8988T (cell line): ENCODE data around the gene SREBF2.
"Not testable (repeated sequence)": the region's sequence is repeated elsewhere in the genome, so short reads cannot be mapped to it uniquely, and the experiment has no call there.

Experiments
- DNase-seq: peaks from one replicate; pipeline ENCODE4 v3.0.0; 2011

Gene SREBF2

GRCh38 chr22:41821471-41822316 is 11.2 kb upstream of the SREBF2 start:
- no peak for DNase-seq

DNA sequence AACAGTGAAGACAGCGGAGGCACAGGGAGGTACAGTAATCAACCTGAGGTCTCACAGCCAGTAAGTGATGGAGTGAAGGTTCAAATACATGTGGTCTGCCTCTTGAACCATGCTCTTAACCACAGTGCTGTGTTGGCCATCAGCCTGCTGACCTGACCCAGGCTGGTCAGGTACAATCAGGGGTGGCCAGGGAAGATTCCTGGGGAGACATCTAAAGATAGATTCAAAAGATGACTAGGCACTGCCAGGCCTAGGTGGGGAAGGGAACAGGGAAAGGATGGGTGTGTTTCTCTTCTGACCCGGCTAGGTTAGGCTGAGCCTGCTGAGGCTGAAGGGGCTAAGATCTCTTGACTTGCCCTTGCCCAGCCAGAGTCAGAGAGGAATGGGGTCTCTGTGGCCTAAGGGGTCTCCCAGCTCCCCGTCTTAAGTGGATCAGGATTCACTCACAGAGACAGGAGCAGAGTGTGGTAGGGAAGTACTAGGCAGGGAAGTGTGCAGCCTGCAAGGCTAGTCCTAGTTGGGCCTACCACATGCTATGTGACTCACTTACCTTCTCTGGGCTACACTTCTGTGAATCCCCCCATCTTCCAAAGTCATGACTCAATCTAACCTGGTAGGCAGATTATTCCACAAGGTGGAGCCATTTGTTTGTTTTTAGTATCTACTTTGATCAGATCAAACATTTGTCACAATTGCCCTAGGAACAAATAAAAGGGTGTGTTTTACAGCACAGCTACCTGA is 10.4 kb upstream of the SREBF2 start:
- DNase-seq, result peak; percentile 37

DNA sequence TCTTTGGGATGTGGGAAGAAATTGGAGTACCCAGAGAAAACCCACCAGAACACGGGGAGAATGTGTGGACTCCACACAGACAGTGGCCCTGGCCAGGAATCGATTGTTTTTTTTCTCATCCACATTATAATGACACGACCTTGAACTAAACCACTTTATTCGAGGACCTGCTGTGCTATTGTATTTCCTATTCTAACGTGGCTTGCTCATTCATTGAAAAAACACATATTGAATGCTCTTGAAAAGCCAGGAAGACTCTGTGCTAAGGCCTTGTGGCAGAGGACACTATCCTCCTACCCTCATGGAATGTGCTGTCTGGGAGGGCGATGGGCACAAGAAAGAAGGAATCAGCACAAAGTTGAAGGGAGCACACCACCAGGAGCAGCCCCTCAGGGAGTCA is 9.1 kb upstream of the SREBF2 start:
- no peak for DNase-seq

GRCh38 chr22:41825376-41825775 is 7.5 kb upstream of the SREBF2 start:
- no peak for DNase-seq

GRCh38 chr22:41826021-41826420 is 6.9 kb upstream of the SREBF2 start:
- no peak for DNase-seq

DNA sequence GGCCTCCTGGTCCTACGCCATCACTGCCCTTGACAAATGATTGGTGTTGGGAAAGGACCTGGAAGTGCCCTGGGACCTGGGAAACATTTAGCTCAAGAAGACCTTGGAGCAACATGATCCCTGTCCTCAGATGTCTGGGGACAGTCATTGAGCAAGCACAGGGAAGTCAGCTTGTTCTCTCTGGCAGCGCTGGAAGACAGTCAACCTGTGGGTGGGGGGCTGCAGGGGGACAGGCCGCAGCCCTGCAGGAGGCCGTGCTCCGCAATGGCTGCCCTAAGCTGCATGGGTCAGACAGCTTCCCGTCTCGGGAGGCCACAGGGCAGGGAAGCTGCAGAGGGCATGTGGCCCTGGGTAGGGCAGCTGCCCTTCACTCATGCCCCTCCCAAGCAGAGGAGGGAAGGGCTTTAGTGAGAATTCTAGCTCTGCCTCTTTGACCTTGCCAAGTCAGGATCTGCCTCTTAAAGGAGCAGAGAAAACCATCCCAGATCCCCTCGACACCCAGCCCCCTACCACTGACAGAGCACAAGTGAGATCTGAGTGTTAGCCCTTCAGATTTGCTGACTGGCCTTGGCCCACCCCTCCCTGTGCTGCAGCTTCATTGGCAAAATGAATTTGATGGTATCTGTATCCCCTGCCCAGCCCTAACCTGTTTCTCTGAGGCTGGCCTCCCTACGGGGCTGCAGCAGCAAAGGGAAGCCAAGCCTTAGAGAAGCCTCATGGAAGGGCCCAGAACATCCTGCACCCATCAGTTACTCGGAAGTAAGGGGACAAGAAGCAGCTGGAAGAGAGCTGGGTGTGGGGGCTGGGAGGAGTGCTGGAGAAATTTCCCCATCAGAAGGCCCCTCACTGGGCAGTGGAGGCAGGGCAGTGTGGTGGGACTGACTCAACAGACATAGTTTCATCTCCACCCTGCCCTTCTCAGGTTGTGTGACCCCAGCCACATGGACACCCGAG is 6.2 kb upstream of the SREBF2 start:
- no peak for DNase-seq

DNA sequence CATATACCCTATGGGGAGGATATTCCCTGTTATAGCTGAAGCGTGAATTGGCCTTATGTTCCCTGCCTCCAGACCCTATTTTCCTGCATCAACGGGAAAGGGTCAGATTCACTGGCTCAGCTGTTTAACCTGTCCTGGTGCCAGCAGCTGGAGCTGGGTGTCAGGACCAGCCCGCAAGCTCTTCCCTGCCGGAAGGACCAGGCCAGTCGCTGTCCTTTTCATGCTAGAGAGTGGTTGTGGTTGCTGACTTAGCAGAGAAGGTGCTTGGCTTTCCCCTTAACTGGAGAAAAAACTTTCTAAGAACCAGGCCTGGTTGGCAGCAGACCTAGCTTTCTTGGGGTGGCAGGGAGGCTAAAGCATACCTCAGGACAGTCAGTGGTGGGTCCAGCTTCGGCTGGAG is 5.2 kb upstream of the SREBF2 start:
- DNase-seq, result no peak

GRCh38 chr22:41828516-41828915 is 4.4 kb upstream of the SREBF2 start:
- no peak for DNase-seq

DNA sequence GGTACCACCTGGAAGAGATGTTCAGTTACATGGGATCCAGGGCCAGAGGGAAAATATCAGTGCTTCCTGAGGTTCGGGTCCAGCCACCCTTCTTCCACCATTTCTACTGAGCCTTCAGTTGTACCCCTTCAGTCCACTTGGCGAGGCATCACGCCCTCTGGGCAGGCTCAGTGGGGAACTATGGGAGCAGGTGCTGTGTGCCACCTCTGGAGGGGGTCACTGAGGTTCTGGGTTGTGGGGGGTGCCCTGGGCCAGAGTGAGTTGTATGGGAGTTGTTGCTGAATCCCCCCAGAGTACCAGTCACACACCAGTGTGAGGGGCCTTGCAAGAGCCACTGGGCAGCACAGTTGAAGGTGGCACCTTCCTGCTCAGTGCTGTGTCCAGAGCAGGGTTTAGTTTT is 2.7 kb upstream of the SREBF2 start:
- DNase-seq, result no peak

DNA sequence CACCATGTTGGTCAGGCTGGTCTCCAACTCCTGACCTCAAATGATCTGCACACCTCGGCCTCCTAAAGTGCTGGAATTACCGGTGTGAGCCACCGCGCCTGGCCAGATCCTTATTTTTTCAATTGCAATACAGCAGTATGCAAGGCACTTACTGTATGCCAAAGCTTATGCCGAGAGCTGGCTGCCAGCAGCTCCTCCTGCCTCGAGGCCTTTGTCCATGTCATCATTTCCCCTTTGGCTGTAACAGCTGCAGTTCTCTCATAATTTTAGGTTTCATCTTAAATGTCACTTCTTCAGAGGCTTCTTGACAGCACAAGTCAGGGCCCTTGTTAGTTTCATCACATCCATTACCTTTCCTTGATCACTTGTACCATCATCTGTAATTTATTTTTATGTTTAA is 1.5 kb upstream of the SREBF2 start:
- DNase-seq, result no peak

DNA sequence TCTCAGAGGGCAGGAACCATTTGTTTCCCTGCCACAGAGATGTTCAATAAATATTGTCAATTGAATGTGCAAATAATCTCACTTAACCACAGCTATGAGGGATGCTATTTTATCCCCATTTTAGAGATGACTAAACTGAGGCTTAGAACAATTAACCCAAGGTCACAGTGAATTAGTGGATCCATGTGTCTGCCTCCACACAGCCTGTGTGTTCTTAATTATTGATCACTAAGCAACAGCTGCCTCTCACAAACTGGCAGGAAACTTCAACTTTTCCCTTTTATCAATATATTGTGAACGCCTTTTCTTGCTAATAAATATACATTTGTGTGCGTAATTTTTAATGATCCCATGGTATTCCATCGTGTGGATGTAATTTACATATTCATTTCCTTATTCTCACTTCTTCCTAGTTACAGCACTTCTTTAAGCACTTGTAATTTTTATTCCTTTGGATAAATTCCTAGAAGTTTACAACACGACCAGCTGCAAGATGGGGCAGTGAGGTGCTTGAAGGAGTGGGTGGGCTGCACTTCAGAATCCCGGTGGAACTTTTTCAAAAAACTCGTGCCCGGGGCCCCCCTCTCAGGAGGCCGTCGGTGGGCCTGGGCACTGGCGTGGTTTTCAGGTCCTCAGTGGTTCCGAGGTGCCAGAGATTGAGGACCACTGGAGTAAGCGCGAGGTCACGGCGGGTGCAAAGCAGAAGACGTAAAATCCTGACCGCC is 915 bp upstream of the SREBF2 start:
- no peak for DNase-seq

DNA sequence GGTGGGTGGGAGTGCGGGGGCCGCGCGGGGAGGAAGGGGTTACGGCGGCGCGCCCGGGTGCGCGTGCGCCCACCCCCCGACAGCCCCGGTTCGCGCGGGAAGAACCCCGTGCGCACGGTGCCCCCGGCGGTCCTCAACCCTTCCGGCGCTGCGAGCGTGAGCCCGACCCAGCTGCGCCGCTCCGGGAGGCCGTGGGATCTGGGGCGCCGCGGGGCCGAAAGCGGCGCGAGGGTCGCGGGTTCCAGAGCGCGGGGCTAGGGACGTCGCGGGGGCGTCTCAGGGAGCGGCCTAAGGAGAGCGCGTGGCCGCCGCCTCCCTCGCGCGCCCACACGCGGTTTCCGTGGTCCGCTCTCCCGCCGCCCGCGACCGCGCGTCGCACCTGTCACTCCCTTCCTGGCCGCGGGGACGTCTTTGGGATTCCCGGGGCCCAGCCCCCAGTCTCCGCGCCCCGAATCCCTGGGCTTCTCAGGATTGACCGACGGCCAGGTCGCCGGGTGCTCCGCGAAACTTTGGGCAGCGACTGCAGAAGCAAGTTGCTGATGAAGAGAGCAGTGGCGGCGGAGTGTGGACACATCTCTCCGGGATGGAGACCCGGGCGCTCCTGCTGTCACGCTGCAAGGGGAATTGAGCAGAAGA is 582 bp downstream of the SREBF2 start:
- no peak for DNase-seq

DNA sequence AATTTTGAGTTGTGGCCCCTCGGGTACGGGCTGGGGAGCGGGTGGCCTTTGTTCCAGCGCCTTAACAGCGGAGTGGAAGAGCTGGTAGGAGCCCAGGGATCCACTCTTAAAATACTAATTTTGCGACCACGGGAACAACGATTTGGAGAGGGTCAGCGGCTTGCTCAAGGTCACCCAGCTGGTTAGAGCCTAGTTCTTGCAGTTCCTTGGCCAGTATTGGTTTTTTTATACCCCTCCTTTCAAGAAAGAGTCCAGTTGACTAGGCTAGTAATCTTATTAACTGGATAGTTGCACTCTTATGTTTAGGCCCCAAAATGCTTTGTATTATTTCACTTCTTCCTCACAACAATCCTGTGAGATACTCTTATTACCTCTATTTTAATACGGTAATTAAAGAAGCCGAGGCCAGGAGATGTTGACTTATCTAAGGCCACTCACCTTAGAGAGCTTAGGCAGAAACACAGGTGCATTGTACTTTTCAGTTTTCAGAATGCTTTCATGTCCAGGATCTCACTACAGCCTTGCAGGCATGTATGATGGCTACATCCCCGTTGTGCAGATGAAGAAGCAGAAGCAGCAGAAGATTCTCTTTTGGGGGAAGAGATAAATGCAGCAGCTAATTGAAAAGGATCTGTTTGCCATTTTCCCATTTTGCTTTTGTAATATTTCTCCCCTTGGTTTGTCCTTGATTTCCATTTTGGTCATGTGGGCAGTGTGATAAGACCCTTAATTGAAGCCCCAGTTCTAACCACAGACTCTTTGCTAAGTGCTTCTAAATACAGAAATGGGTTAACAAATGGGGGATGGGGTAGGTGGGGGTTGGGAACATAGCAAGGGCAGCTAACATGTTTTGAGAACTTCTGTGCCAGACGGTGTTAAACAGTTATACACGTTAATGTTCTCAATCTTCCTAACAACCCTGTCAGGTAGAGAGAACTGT is 1.4 kb downstream of the SREBF2 start:
- no peak for DNase-seq

DNA sequence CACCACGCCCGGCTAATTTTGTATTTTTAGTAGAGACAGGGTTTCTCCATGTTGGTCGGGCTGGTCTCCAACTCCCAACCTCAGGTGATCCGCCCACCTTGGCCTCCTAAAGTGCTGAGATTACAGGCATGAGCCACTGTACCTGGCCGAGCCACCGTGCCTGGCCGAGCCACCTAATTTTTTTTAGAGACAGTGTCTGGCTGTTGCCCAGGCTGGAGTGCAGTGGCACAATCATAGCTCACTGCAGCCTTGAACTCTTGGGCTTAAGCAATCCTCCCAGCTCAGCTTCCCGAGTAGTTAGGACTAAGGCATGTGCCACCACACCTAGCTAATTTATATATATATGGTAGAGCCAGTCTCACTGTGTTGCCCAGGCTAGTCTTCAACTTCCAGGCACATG is 2.6 kb downstream of the SREBF2 start:
- DNase-seq, result not testable (repeated sequence)

DNA sequence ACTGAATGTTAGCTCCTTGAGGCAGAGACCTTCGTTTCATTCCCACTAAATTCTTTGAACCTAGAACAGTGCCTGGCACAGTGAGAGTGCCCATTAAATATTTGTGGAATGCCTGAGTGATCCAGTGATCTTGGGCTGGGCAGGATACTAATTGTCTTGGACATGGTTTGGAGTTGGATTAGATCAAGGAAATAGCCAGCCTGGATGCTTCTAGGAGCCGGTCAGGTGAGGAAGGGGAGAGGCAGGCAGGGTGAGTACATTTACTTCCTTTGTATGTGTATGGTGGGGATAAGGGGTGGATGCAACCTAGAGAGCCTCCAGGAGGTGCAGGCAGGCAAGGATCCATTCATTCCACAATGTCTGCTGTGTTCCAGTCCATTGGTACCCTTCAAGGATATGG is 3.6 kb downstream of the SREBF2 start:
- DNase-seq, result no peak

- DNase-seq, result no peak
Observed at GRCh38 chr22:41838842-41839618, 6.1 kb downstream of the SREBF2 start.

GRCh38 chr22:41840216-41840615 is 7.3 kb downstream of the SREBF2 start:
- DNase-seq, result no peak

GRCh38 chr22:41841085-41841712 is 8.3 kb downstream of the SREBF2 start:
- no peak for DNase-seq
